ENCODE data around the gene ARPC4. TPM values are rescaled to one million over a fixed set of nuclear protein-coding genes. Genes with fewer than 3 reads are reported as not detected.

ARPC4 gene
- 251 and 255 TPM in 2 replicates for total RNA-seq (2014; rRNA removed; shearing (Covaris generic))
- 195 and 279 TPM in 2 replicates for polyA plus RNA-seq (2015; cell fraction: cytosol; rRNA removed)
- 94.7 and 98.9 TPM in 2 replicates for polyA plus RNA-seq (2015; cell fraction: nucleus; rRNA removed)

GRCh38 chr3:9792405-9793160 is at the start of gene ARPC4, which contains the start of gene TADA3:
Gene ARPC4, plus strand, starts transcription at chr3:9793082. Its CDS starts 40 bp downstream, at chr3:9793122.
Gene TADA3, minus strand, starts transcription at chr3:9792473. Its CDS starts 1,007 bp downstream, at chr3:9791466.
- in situ Hi-C loops (cut with HindIII; ENCODE audit: low pct_unique_long_range_greater_than_20kb, low sequenced_read_pairs), result no loop called here
- DNase-seq (ENCODE audit: low read depth, low spot score), result peak; percentile 94

GRCh38 chr3:9743548-9743947 is 49.3 kb upstream of the ARPC4 start:
- no peak for DNase-seq (ENCODE audit: low read depth, low spot score)
- in situ Hi-C loops (cut with HindIII; ENCODE audit: low pct_unique_long_range_greater_than_20kb, low sequenced_read_pairs), result no loop called here

- DNase-seq (ENCODE audit: low read depth, low spot score), result no peak
- in situ Hi-C loops (cut with HindIII; ENCODE audit: low pct_unique_long_range_greater_than_20kb, low sequenced_read_pairs), result no loop called here
These were observed 48.7 kb upstream of the ARPC4 start for GRCh38 chr3:9744162-9744561.

GRCh38 chr3:9745521-9745920 is 47.4 kb upstream of the ARPC4 start:
- in situ Hi-C loops (cut with HindIII; ENCODE audit: low pct_unique_long_range_greater_than_20kb, low sequenced_read_pairs), result no loop called here
- DNase-seq (ENCODE audit: low read depth, low spot score), result no peak

GRCh38 chr3:9746330-9746729 is 46.6 kb upstream of the ARPC4 start:
- DNase-seq (ENCODE audit: low read depth, low spot score), result no peak
- in situ Hi-C loops (cut with HindIII; ENCODE audit: low pct_unique_long_range_greater_than_20kb, low sequenced_read_pairs), result no loop called here

GRCh38 chr3:9747267-9747666 is 45.6 kb upstream of the ARPC4 start:
- no peak for DNase-seq (ENCODE audit: low read depth, low spot score)
- in situ Hi-C loops (cut with HindIII; ENCODE audit: low pct_unique_long_range_greater_than_20kb, low sequenced_read_pairs), result no loop called here

GRCh38 chr3:9748031-9748430 is 44.9 kb upstream of the ARPC4 start:
- DNase-seq (ENCODE audit: low read depth, low spot score), result no peak
- in situ Hi-C loops (cut with HindIII; ENCODE audit: low pct_unique_long_range_greater_than_20kb, low sequenced_read_pairs), result no loop called here

- DNase-seq (ENCODE audit: low read depth, low spot score), result no peak
- in situ Hi-C loops (cut with HindIII; ENCODE audit: low pct_unique_long_range_greater_than_20kb, low sequenced_read_pairs), result no loop called here
These were observed 43.6 kb upstream of the ARPC4 start for GRCh38 chr3:9749296-9749644.

- DNase-seq (ENCODE audit: low read depth, low spot score), result peak; percentile 98
- in situ Hi-C loops (cut with HindIII; ENCODE audit: low pct_unique_long_range_greater_than_20kb, low sequenced_read_pairs), result no loop called here
These were observed 43.0 kb upstream of the ARPC4 start, which contains the start of gene OGG1 for GRCh38 chr3:9749645-9750555. Gene OGG1, plus strand, starts transcription at chr3:9749952. Its CDS starts 335 bp downstream, at chr3:9750287.

- DNase-seq (ENCODE audit: low read depth, low spot score), result no peak
- in situ Hi-C loops (cut with HindIII; ENCODE audit: low pct_unique_long_range_greater_than_20kb, low sequenced_read_pairs), result no loop called here
These were observed 42.1 kb upstream of the ARPC4 start for GRCh38 chr3:9750556-9751411.

- DNase-seq (ENCODE audit: low read depth, low spot score), result no peak
These were observed 38.2 kb upstream of the ARPC4 start for GRCh38 chr3:9754678-9755077.

GRCh38 chr3:9757427-9757826 is 35.5 kb upstream of the ARPC4 start:
- in situ Hi-C loops (cut with HindIII; ENCODE audit: low pct_unique_long_range_greater_than_20kb, low sequenced_read_pairs), result no loop called here
- no peak for DNase-seq (ENCODE audit: low read depth, low spot score)

More at GRCh38 chr3:9754678-9755077, 38.2 kb upstream of the ARPC4 start:
- in situ Hi-C loops (cut with HindIII; ENCODE audit: low pct_unique_long_range_greater_than_20kb, low sequenced_read_pairs), result no loop called here

- in situ Hi-C loops (cut with HindIII; ENCODE audit: low pct_unique_long_range_greater_than_20kb, low sequenced_read_pairs), result no loop called here
- no peak for DNase-seq (ENCODE audit: low read depth, low spot score)
These were observed 31.9 kb upstream of the ARPC4 start for GRCh38 chr3:9760779-9761505.

GRCh38 chr3:9761919-9762318 is 31.0 kb upstream of the ARPC4 start:
- no peak for DNase-seq (ENCODE audit: low read depth, low spot score)
- in situ Hi-C loops (cut with HindIII; ENCODE audit: low pct_unique_long_range_greater_than_20kb, low sequenced_read_pairs), result no loop called here

GRCh38 chr3:9762871-9763270 is 30.0 kb upstream of the ARPC4 start:
- DNase-seq (ENCODE audit: low read depth, low spot score), result no peak
- in situ Hi-C loops (cut with HindIII; ENCODE audit: low pct_unique_long_range_greater_than_20kb, low sequenced_read_pairs), result no loop called here

- DNase-seq (ENCODE audit: low read depth, low spot score), result peak; percentile 49
- in situ Hi-C loops (cut with HindIII; ENCODE audit: low pct_unique_long_range_greater_than_20kb, low sequenced_read_pairs), result no loop called here
These were observed 27.0 kb upstream of the ARPC4 start for GRCh38 chr3:9765865-9766264.

GRCh38 chr3:9767418-9767817 is 25.5 kb upstream of the ARPC4 start:
- DNase-seq (ENCODE audit: low read depth, low spot score), result no peak
- in situ Hi-C loops (cut with HindIII; ENCODE audit: low pct_unique_long_range_greater_than_20kb, low sequenced_read_pairs), result no loop called here

Data from SK-MEL-5 (cell line).